IMR-90 (cell line): ENCODE results near the gene UROD.
A peak's percentile ranks its signal among the peaks of the same experiment; 100 is the strongest.

Source experiments
- CEBPB ChIP-seq: IDR thresholded peaks from 2 replicates; pipeline ENCODE4 v1.6.1; 2012; ENCODE audit warnings: low read depth, low read length, improper control_type of control experiment
- CHD1 ChIP-seq: IDR thresholded peaks from 2 replicates; pipeline ENCODE4 v1.6.1; 2012; ENCODE audit warnings: low read depth, low read length, improper control_type of control experiment
- MAZ ChIP-seq: IDR thresholded peaks from 2 replicates; pipeline ENCODE4 v1.6.1; 2012; ENCODE audit warnings: low read depth, mild to moderate bottlenecking, low read length, improper control_type of control experiment, moderate library complexity, borderline replicate concordance
- MXI1 ChIP-seq: IDR thresholded peaks from 2 replicates; pipeline ENCODE4 v1.6.1; 2012; ENCODE audit warnings: low read depth, mild to moderate bottlenecking, low read length, moderate library complexity, borderline replicate concordance
- SMC3 ChIP-seq: fragments of 150-350 bp; IDR thresholded peaks from 2 replicates; pipeline ENCODE4 v1.6.1; 2016; ENCODE audit warnings: low read depth, mild to moderate bottlenecking, antibody characterized with exemption, low read length, moderate library complexity
- TF ChIP-seq, protein P1 (sequence below): conservative IDR thresholded peaks from 2 replicates; pipeline ENCODE4 v1.5.1; 2012; ENCODE audit warnings: mild to moderate bottlenecking, low read depth, low read length, improper control_type of control experiment

DNA sequence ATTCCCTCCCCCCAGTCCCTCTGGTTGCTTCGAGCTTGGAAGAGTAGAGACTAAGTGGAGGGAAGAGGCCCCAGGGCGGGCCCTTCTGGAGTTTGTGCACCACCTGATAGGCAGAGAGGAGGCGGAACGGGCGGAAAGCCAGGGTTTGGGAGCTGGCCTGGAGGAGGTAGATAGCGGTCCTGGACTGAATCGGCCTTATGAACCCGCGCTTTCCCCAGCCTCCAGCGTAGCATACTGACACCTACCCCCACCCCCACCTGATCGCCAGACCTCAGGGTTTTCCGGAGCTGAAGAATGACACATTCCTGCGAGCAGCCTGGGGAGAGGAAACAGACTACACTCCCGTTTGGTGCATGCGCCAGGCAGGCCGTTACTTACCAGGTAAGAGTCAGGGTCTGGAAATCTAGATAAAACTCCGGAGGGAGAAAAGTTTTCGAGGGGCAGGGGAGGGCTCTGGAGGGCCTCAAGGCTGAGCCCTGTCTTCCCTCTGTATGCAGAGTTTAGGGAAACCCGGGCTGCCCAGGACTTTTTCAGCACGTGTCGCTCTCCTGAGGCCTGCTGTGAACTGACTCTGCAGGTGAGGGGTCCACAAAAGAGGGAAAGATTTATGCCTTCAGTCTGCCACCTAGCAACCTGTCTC is 705 bp downstream of the UROD start:
- TF ChIP-seq CEBPB: no peak
- no peak for TF ChIP-seq MAZ
- TF ChIP-seq, protein P1, sequence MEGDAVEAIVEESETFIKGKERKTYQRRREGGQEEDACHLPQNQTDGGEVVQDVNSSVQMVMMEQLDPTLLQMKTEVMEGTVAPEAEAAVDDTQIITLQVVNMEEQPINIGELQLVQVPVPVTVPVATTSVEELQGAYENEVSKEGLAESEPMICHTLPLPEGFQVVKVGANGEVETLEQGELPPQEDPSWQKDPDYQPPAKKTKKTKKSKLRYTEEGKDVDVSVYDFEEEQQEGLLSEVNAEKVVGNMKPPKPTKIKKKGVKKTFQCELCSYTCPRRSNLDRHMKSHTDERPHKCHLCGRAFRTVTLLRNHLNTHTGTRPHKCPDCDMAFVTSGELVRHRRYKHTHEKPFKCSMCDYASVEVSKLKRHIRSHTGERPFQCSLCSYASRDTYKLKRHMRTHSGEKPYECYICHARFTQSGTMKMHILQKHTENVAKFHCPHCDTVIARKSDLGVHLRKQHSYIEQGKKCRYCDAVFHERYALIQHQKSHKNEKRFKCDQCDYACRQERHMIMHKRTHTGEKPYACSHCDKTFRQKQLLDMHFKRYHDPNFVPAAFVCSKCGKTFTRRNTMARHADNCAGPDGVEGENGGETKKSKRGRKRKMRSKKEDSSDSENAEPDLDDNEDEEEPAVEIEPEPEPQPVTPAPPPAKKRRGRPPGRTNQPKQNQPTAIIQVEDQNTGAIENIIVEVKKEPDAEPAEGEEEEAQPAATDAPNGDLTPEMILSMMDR: no peak
- TF ChIP-seq CHD1: no peak
- 0 out of 2 replicates have a peak, but pooled peaks have one; percentile 37 for TF ChIP-seq MXI1
- no peak for TF ChIP-seq SMC3
